CD14-positive monocyte (primary cell): ENCODE results near the gene LPA. TPM values are rescaled to one million over a fixed set of nuclear protein-coding genes. Genes with fewer than 3 reads are reported as not detected.

Experiments
- DNase-seq, 3 donors: peaks; one replicate each; pipeline ENCODE4 v3.0.0-alpha.2; 2011 to 2022
- H2AFZ ChIP-seq: 2 replicates; pipeline ENCODE4 v1.6.0; 2012; ENCODE audit warnings: mild to moderate bottlenecking, low read depth, low read length, inconsistent platforms; ENCODE audit not compliant: insufficient read depth, poor library complexity, severe bottlenecking
- H3K27ac ChIP-seq, 2 donors: 1 replicate in 1 of 2; 2 replicates in 1 of 2; pipeline ENCODE4 v1.5.1; 2012 to 2013; ENCODE audit warnings: low read length in 2 of 2, control low read depth in 1 of 2, inconsistent platforms in 1 of 2, low read depth in 1 of 2, mild to moderate bottlenecking in 1 of 2
- H3K27me3 ChIP-seq, 2 donors: one replicate each; pipeline versions ENCODE4 v1.6.0 to v1.6.1; 2011 to 2013; ENCODE audit warnings: low read length in 2 of 2; ENCODE audit not compliant: control insufficient read depth in 2 of 2, insufficient read depth in 2 of 2
- H3K36me3 ChIP-seq, 2 donors: replicated peaks in 1 of 2; 1 replicate in 1 of 2; 2 replicates in 1 of 2; pipeline versions ENCODE4 v1.5.1 to v1.6.1; 2012 to 2013; ENCODE audit warnings: low read length in 2 of 2, control low read depth in 1 of 2, inconsistent platforms in 1 of 2, mild to moderate bottlenecking in 1 of 2; ENCODE audit not compliant: insufficient read depth in 2 of 2, control insufficient read depth in 1 of 2
- H3K4me1 ChIP-seq, 2 donors: 1 replicate in 1 of 2; 2 replicates in 1 of 2; pipeline versions ENCODE4 v1.5.1 to v1.6.1; 2012 to 2013; ENCODE audit warnings: low read length in 2 of 2, control low read depth in 1 of 2, inconsistent platforms in 1 of 2, mild to moderate bottlenecking in 1 of 2, moderate library complexity in 1 of 2; ENCODE audit not compliant: insufficient read depth in 2 of 2, control insufficient read depth in 1 of 2
- H3K4me2 ChIP-seq: replicated peaks from 2 replicates; pipeline ENCODE3; 2012; ENCODE audit warnings: low read length, moderate library complexity, mild to moderate bottlenecking; ENCODE audit not compliant: poor library complexity, severe bottlenecking; ENCODE audit errors: extremely low read depth
- H3K4me3 ChIP-seq, 3 experiments: fragments of 200-600 bp in 1 of 3; sonication (generic) in 1 of 3; replicated peaks in 1 of 3; 1 replicate in 2 of 3; 2 replicates in 1 of 3; pipeline ENCODE4 v1.5.1; 2011 to 2013; ENCODE audit warnings: low read length in 3 of 3, mild to moderate bottlenecking in 3 of 3, control low read depth in 2 of 3, low read depth in 2 of 3, inconsistent platforms in 1 of 3, moderate library complexity in 1 of 3
- H3K79me2 ChIP-seq: 2 replicates; pipeline ENCODE4 v1.6.0; 2012; ENCODE audit warnings: mild to moderate bottlenecking, control low read depth, inconsistent platforms, low read length, moderate library complexity; ENCODE audit not compliant: insufficient read depth
- H3K9ac ChIP-seq: 2 replicates; pipeline ENCODE4 v1.6.0; 2017; ENCODE audit warnings: low read length, mild to moderate bottlenecking; ENCODE audit not compliant: insufficient read depth, poor library complexity, severe bottlenecking
- H3K9me3 ChIP-seq, 2 donors: replicated peaks in 1 of 2; 1 replicate in 1 of 2; 2 replicates in 1 of 2; pipeline versions ENCODE4 v1.5.1 to v1.6.1; 2012 to 2013; ENCODE audit warnings: low read length in 2 of 2, control low read depth in 1 of 2; ENCODE audit not compliant: control insufficient read depth in 1 of 2, insufficient read depth in 1 of 2
- H4K20me1 ChIP-seq: 2 replicates; pipeline ENCODE4 v1.6.0; 2012; ENCODE audit warnings: mild to moderate bottlenecking, low read length, control low read depth, moderate library complexity; ENCODE audit not compliant: insufficient read depth
- H3K27ac Mint-ChIP-seq, 7 donors: one replicate each; pipeline ENCODE4 v1.8.0; 2020; ENCODE audit warnings: mild to moderate bottlenecking in 7 of 7, mixed read lengths in 7 of 7, moderate library complexity in 6 of 7, inconsistent platforms in 2 of 7
- H3K27me3 Mint-ChIP-seq, 3 donors: one replicate each; pipeline ENCODE4 v1.8.0; 2021 to 2022; ENCODE audit warnings: low read depth in 3 of 3, mild to moderate bottlenecking in 3 of 3, mixed read lengths in 3 of 3, moderate library complexity in 3 of 3, inconsistent platforms in 1 of 3
- H3K36me3 Mint-ChIP-seq, 2 donors: one replicate each; pipeline ENCODE4 v1.8.0; 2020; ENCODE audit warnings: mixed read lengths in 2 of 2, inconsistent platforms in 1 of 2, mild to moderate bottlenecking in 1 of 2
- H3K4me1 Mint-ChIP-seq: one replicate; pipeline ENCODE4 v1.8.0; 2020; ENCODE audit warnings: mild to moderate bottlenecking, mixed read lengths
- H3K4me3 Mint-ChIP-seq, 2 donors: one replicate each; pipeline ENCODE4 v1.8.0; 2020; ENCODE audit warnings: mild to moderate bottlenecking in 2 of 2, mixed read lengths in 2 of 2, moderate library complexity in 1 of 2
- H3K9me3 Mint-ChIP-seq, 7 donors: one replicate each; pipeline ENCODE4 v1.8.0; 2020 to 2022; ENCODE audit warnings: mixed read lengths in 7 of 7, mild to moderate bottlenecking in 6 of 7, moderate library complexity in 6 of 7, inconsistent platforms in 2 of 7
- WGBS: methylation state at CpG from one replicate; pipeline ENCODE4 v1.1.5; 2013; ENCODE audit warnings: missing lambda C conversion rate; ENCODE audit not compliant: insufficient coverage; 5-methylcytosine and 5-hydroxymethylcytosine counted together
- intact Hi-C, 2 donors: fragments of 100-400 bp; cut with micrococcal nuclease; formaldehyde crosslinking; loops; one replicate each; pipeline versions ENCODE4 v1.15.0 to v1.15.1; 2023
- polyA plus RNA-seq, 3 donors: library from polyadenylated mRNA; depleted of rRNA in 1 of 3; unstranded in 2 of 3; stranded (reverse) in 1 of 3; fragments of 300-500 nt in 2 of 3; fragments of >200 nt in 1 of 3; fragmentation: Illumina TruSeq in 2 of 3; gene quantifications; 1 replicate in 2 of 3; 2 replicates in 1 of 3; pipeline ENCODE4 v1.2.3, GENCODE V29; 2012 to 2021
- TF ChIP-seq, protein P1 (sequence below): fragments of 200-600 bp; IDR thresholded peaks from one replicate; pipeline ENCODE4 v1.8.0; 2022; ENCODE audit warnings: antibody characterized with exemption, mild to moderate bottlenecking

Gene LPA
- polyA plus RNA-seq, 3 donors: not detected

DNA sequence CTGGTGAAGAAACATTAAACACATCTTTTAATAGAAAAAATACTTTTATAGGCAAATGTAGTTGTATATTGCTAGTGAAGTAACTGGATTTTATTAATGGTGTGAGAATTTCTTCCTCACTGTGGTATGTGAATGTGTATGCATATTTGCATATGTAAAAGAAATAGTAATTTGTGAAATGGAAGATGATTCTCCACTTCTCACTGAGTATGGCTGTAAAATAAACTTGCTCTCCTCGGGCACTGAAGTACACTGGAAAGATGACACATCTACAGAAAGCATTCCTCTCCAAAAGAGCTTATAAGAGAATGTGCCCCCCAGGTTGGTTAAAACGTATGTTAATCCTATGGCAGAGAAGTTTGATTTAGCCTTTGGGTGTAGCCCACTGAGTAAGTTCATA, 155.5 kb downstream of the LPA start:
- no peak overlapping the region for H3K27ac Mint-ChIP-seq

DNA sequence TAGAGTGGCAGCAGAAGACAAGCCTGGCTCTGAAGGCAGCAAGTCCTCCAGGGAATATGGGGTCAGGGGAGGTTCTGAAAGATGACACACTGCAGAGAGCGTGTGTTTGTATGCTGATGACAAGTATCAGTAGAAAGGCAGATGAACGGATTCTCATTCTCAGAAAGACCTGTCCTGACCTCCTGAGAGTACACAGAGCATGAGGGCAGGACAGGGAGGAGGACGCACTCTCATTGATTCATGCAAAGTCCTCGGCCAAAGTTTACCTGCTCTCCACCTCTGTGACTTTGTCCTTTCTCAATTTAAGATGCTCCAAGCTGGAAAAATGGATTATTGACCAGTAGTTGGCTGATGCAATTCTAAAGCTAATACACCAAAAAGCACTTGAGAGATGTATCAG, 156.7 kb downstream of the LPA start:
- Histone ChIP-seq H3K36me3 (no peaks in the 10 kb centered on the region), H4K20me1 (no peaks in the 10 kb centered on the region), H3K9me3 (peaks cover 4 to 8% of the 10 kb centered on the region in 2 donors), H3K4me3 (no peak overlapping the region), H3K79me2 (no peaks in the 10 kb centered on the region), H3K4me1 (no peaks in the 10 kb centered on the region), H3K9ac (no peak overlapping the region), H3K27ac (no peak overlapping the region), H2AFZ (no peak overlapping the region), H3K4me2 (no peak overlapping the region), H3K27me3 (no peaks in the 10 kb centered on the region)
- DNase-seq: no peak
- Mint-ChIP-seq H3K4me1 (no peaks in the 10 kb centered on the region), H3K4me3 (no peak overlapping the region), H3K27ac (no peak overlapping the region), H3K9me3 (peaks cover 4 to 17% (median 6%) of the 10 kb centered on the region in 7 donors), H3K36me3 (no peaks in the 10 kb centered on the region), H3K27me3 (peaks cover 0 to 11% (median 2%) of the 10 kb centered on the region in 3 donors)
- 89% methylated on average over 3 of the region's 4 CpGs for WGBS
- intact Hi-C loops: no loop called here
- TF ChIP-seq, protein P1, sequence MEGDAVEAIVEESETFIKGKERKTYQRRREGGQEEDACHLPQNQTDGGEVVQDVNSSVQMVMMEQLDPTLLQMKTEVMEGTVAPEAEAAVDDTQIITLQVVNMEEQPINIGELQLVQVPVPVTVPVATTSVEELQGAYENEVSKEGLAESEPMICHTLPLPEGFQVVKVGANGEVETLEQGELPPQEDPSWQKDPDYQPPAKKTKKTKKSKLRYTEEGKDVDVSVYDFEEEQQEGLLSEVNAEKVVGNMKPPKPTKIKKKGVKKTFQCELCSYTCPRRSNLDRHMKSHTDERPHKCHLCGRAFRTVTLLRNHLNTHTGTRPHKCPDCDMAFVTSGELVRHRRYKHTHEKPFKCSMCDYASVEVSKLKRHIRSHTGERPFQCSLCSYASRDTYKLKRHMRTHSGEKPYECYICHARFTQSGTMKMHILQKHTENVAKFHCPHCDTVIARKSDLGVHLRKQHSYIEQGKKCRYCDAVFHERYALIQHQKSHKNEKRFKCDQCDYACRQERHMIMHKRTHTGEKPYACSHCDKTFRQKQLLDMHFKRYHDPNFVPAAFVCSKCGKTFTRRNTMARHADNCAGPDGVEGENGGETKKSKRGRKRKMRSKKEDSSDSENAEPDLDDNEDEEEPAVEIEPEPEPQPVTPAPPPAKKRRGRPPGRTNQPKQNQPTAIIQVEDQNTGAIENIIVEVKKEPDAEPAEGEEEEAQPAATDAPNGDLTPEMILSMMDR: no peak

More for the DNA sequence above, 155.5 kb downstream of the LPA start:
- DNase-seq: no peak
- H3K79me2 ChIP-seq: no peaks in the 10 kb centered on the region
- Mint-ChIP-seq H3K36me3 (no peaks in the 10 kb centered on the region), H3K4me1 (no peaks in the 10 kb centered on the region), H3K27me3 (peaks cover 0 to 14% (median 8%) of the 10 kb centered on the region in 3 donors), H3K4me3 (no peak overlapping the region), H3K9me3 (peaks cover under 1 to 11% (median 4%) of the 10 kb centered on the region in 7 donors)
- no peaks in the 10 kb centered on the region for H3K36me3 ChIP-seq
- no peaks in the 10 kb centered on the region for H3K4me1 ChIP-seq
- no peaks in the 10 kb centered on the region for H3K27me3 ChIP-seq
- no CpG with 5 or more reads among the region's 2 CpGs for WGBS
- H4K20me1 ChIP-seq: no peaks in the 10 kb centered on the region
- no peak overlapping the region for H3K27ac ChIP-seq
- no peak overlapping the region for H3K4me3 ChIP-seq
- no peak overlapping the region for H3K4me2 ChIP-seq
- TF ChIP-seq, protein P1: no peak
- no peak overlapping the region for H2AFZ ChIP-seq
- intact Hi-C loops: no loop called here
- no peak overlapping the region for H3K9ac ChIP-seq
- peaks cover 4% of the 10 kb centered on the region in 2 donors for H3K9me3 ChIP-seq
